Esophagus squamous epithelium (tissue), 4 donors: ENCODE data around the gene PPP2R5C.

Source experiments
- POLR2A ChIP-seq, 4 donors: fragments of 450-650 bp; IDR thresholded peaks; one replicate each; pipeline ENCODE4 v1.6.1; 2017; ENCODE audit warnings: antibody characterized with exemption in 4 of 4, mild to moderate bottlenecking in 4 of 4, moderate library complexity in 3 of 4
- TF ChIP-seq, protein P1 (sequence below), 6 experiments: fragments of 450-650 bp in 4 of 6; fragments of 200-600 bp in 2 of 6; sonication (generic) in 2 of 6; IDR thresholded peaks; one replicate each; pipeline ENCODE4 v1.5.1; 2016 to 2019; ENCODE audit warnings: antibody characterized with exemption in 6 of 6, mild to moderate bottlenecking in 4 of 6, moderate library complexity in 4 of 6

DNA sequence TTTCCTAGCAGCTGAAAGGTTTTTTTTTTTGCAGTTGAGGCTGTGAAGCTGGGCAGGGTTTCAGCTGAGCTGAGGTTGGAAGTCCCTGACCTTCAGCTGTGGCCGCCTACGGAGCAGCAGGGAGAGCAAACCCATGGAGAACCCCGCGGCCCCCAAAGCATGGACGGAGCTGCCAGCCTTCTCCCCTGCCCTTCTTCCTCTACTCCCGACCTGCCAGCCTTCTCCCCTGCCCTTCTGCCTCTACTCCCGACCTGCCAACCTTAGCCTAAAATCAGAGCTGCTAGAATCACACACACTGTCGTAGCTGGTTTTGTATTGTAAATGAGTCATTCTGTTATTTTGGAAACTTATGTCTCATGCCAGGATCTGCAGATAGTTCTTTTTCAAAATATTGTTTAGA lies 74.6 kb downstream of the PPP2R5C start:
- TF ChIP-seq, protein P1, sequence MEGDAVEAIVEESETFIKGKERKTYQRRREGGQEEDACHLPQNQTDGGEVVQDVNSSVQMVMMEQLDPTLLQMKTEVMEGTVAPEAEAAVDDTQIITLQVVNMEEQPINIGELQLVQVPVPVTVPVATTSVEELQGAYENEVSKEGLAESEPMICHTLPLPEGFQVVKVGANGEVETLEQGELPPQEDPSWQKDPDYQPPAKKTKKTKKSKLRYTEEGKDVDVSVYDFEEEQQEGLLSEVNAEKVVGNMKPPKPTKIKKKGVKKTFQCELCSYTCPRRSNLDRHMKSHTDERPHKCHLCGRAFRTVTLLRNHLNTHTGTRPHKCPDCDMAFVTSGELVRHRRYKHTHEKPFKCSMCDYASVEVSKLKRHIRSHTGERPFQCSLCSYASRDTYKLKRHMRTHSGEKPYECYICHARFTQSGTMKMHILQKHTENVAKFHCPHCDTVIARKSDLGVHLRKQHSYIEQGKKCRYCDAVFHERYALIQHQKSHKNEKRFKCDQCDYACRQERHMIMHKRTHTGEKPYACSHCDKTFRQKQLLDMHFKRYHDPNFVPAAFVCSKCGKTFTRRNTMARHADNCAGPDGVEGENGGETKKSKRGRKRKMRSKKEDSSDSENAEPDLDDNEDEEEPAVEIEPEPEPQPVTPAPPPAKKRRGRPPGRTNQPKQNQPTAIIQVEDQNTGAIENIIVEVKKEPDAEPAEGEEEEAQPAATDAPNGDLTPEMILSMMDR (IDR thresholded peaks at IDR 0.05), result no peak
- no peak for TF ChIP-seq POLR2A (IDR thresholded peaks at IDR 0.05)
